RWPE1 (cell line): Measurements from ENCODE around the gene ARHGEF7.
A peak's percentile ranks its signal among the peaks of the same experiment; 100 is the strongest.
"Not testable (repeated sequence)": the region's sequence is repeated elsewhere in the genome, so short reads cannot be mapped to it uniquely, and the experiment has no call there.

Source experiments
- CTCF ChIA-PET: fragments of 350-600 bp; sonication (Branson Sonifier 250); formaldehyde crosslinking; extraction: SDS; loops from one replicate; lab custom pipeline; 2021; lab: Yijun Ruan, JAX
- POLR2A ChIA-PET: fragments of 400-600 bp; formaldehyde crosslinking; extraction: SDS; loops from one replicate; lab custom pipeline; 2020; ENCODE audit warnings: antibody characterized with exemption; ENCODE audit not compliant: low non-redundant PET; lab: Yijun Ruan, JAX
- DNase-seq: peaks from one replicate; pipeline ENCODE4 v3.0.0; 2012; ENCODE audit warnings: low spot score
- H3K27ac ChIP-seq: fragments of 450-650 bp; 2 replicates; pipeline ENCODE4 v1.5.1; 2017
- TF ChIP-seq, protein P1 (sequence below): fragments of 450-650 bp; conservative IDR thresholded peaks from 2 replicates; pipeline ENCODE4 v1.5.1; 2017; ENCODE audit warnings: low read depth, mild to moderate bottlenecking

Gene ARHGEF7

DNA sequence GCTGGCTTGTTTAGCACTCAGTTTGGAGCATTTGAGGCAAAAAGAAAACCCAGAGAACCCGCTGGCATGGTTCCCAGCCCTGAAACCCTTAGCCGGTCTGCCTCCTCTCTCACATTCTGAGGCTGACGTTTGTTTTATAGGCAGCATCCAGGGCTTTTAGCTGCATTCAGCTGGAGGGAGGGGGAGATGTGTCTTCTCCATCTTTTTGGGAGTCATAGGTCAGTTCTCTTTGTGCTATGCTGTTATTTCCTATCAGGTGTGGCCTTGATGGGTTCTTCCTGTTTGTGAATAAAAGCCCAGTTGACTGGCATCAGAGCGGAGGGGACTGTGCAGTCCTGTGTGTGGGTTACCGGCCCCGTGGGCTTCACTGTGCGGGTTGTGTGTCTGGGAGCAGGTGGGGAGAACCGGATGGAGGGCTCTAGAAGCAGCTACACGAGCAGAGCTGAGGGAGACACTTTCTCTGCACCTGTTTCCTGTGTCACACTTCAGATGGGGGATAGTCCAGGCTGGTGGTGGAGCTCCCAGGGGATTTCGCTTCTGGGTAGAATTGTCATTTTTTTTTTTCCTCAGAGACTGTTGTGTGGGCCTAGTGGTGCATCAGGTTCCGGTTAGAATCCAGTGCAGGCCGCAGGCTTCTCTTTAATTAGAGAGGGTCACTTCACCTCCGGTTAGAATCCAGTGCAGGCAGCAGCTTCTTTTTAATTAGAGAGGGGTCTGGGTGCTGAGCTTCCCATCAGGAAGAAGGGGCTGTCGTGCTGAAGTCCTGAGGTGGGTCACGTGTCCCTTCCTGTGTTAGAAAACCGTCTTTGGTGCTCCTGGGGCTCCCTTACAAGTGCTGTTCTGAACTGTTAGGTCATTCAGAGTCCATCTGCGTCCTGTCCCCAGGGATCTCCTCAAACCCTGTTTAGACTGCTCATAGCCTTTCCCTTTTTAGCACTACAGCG lies 69.6 kb downstream of the ARHGEF7 start:
- POLR2A ChIA-PET, result no interaction called here

DNA sequence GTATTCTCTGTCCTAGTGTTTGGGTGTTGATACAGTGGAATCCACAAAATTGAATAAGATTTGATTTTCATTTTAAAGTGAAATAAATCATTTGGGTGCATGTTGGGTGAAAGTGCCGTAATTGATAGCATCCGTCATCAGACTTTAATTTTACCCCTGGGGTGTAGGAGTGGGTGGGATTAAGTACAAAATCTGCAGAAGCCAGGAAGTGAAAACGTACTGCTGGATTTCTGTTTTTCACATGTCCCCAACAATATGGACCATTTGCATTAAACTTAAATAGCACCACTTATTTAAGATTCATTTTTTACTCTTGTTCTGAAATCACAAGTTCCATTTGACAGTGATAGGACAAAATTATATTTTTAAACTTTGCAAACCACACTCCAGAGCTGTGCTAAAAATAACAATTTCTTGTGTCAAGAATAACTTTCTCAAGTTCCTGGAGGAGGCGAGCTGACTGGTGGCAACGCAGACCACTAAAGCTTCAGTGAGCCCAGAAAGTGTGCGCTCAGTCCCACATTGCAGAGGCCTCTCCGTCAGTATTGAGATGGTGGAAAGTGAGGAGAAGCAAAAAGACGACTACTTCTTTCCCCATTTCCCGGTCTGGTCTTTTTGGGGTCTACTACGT lies 71.3 kb downstream of the ARHGEF7 start:
- ChIA-PET POLR2A (no interaction called here), CTCF (no interaction called here)
- DNase-seq, result no peak
- H3K27ac ChIP-seq, result no peak overlapping the region
- TF ChIP-seq, protein P1, sequence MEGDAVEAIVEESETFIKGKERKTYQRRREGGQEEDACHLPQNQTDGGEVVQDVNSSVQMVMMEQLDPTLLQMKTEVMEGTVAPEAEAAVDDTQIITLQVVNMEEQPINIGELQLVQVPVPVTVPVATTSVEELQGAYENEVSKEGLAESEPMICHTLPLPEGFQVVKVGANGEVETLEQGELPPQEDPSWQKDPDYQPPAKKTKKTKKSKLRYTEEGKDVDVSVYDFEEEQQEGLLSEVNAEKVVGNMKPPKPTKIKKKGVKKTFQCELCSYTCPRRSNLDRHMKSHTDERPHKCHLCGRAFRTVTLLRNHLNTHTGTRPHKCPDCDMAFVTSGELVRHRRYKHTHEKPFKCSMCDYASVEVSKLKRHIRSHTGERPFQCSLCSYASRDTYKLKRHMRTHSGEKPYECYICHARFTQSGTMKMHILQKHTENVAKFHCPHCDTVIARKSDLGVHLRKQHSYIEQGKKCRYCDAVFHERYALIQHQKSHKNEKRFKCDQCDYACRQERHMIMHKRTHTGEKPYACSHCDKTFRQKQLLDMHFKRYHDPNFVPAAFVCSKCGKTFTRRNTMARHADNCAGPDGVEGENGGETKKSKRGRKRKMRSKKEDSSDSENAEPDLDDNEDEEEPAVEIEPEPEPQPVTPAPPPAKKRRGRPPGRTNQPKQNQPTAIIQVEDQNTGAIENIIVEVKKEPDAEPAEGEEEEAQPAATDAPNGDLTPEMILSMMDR, result no peak

More for the DNA sequence above, 69.6 kb downstream of the ARHGEF7 start:
- no peak overlapping the region for H3K27ac ChIP-seq
- TF ChIP-seq, protein P1, result no peak
- CTCF ChIA-PET, result interaction anchor here (0.7 kb wide), 2 partner anchors 10 to 31 kb away, joined by 3 read pairs; no protein-coding TSS in a partner anchor
- no peak for DNase-seq

DNA sequence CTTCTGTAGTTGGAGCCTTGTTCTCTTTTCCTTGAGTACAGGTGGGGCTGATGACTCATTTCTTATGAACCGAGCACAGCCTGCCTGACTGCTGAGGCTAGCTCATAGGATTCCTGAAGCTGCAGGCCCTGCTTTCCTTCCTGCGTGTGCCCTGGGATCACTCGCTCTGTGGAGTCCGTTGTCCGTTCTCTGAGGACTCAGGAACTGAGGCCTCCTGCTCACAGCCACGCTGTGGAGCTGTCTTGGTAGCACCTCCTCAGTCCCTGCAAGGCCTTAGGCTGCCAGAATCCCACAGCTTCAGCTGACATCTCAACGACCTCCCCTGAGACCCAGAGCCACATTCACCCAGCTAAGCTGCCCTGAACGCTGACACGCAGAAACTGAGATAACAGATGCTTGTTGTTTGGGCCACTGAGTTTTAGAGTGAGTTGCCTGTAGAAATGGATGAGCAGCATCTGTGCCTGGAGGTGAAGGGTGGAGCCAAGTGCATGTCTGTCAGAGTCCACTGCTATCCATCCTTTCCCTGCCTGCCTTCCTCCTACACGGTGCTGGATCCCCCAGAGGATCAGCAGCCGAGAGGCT lies 72.9 kb downstream of the ARHGEF7 start:
- ChIA-PET CTCF (no interaction called here), POLR2A (interaction anchor here (0.6 kb wide), 1 partner anchor 32 kb away, joined by 4 read pairs; no protein-coding TSS in a partner anchor)
- DNase-seq, result peak; percentile 77
- peak overlapping the region; percentile 63 for H3K27ac ChIP-seq
- TF ChIP-seq, protein P1, result no peak

DNA sequence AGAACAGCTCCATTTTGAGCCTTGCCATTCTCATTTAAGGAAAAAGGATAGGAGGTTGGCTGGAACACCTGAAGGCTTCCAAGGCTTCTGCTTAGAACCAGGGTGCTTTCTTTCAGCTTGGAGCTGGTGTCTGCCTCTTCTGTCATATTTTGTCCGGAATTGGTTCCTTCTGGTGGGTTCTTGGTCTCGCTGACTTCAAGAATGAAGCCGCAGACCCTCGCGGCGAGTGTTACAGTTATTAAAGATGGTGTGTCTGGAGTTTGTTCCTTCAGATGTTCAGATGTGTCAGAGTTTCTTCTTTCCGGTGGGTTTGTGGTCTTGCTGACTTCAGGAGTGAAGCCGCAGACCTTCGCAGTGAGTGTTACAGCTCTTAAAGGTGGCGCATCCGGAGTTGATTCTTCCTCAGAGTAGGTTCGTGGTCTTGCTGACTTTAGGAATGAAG lies 74.0 kb downstream of the ARHGEF7 start:
- DNase-seq, H3K27ac ChIP-seq, POLR2A ChIA-PET: not testable (repeated sequence)
- CTCF ChIA-PET, result interaction anchor here (0.6 kb wide), 2 partner anchors 27 to 122 kb away, joined by 3 to 8 read pairs; no protein-coding TSS in a partner anchor

DNA sequence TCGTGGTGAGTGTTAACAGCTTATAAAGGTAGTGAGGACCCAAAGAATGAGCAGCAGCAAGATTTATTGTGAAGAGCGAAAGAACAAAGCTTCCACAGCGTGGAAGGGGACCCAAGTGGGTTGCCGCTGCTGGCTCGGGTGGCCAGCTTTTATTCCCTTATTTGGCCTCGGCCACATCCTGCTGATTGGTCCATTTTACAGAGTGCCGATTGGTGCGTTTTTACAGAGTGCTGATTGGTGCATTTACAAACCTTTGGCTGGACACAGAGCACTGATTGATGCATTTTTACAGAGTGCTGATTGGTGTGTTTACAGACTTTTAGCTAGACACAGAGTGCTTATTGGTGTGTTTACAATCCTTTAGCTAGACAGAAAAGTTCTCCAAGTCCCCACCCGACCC lies 74.4 kb downstream of the ARHGEF7 start:
- CTCF ChIA-PET, result interaction anchor here (0.6 kb wide), 1 partner anchor 26 kb away, joined by 8 read pairs; no protein-coding TSS in a partner anchor
- DNase-seq, H3K27ac ChIP-seq, POLR2A ChIA-PET: not testable (repeated sequence)

DNA sequence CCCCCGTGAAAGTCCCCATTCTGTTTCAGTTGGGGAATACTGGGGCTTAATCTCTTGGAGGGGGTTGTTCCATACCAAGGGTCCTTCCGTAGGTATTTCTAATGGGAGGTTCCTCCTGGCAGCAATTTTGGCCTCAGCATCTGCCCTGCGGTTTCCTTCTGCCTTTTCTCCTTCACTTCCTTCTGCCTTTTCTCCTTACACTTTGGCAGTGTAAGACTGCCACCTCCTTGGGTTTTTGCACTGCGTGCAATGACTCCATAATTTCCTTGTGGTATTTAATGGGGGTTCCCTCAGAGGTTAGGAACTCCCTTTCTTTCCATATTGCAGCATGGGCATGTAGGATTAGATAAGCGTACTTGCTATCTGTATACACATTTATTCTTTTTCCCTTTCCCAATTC lies 78.1 kb downstream of the ARHGEF7 start:
- CTCF ChIA-PET, result not testable (repeated sequence)

DNA sequence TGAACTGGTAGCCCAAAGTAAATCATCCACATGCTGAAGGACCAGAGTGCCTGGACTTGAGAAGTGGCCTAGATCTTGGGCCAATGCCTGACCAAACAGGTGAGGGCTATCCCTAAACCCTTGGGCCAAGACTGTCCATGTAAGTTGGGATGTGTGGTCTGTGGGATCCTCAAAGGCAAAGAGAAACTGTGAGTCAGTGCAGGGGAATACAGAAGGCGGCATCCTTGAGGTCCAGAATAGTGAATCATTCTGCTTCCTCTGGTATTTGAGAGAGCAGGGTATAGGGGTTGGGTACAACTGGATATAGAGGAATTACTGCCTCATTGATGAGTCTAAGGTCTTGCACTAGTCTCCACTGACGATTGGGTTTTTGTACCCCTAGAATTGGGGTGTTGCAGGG lies 79.5 kb downstream of the ARHGEF7 start:
- peak; percentile 37 for DNase-seq
- CTCF ChIA-PET, result interaction anchor here (0.6 kb wide), 1 partner anchor 29 kb away, joined by 3 read pairs; no protein-coding TSS in a partner anchor

More for the DNA sequence above, 78.1 kb downstream of the ARHGEF7 start:
- POLR2A ChIA-PET, H3K27ac ChIP-seq, DNase-seq: not testable (repeated sequence)

DNA sequence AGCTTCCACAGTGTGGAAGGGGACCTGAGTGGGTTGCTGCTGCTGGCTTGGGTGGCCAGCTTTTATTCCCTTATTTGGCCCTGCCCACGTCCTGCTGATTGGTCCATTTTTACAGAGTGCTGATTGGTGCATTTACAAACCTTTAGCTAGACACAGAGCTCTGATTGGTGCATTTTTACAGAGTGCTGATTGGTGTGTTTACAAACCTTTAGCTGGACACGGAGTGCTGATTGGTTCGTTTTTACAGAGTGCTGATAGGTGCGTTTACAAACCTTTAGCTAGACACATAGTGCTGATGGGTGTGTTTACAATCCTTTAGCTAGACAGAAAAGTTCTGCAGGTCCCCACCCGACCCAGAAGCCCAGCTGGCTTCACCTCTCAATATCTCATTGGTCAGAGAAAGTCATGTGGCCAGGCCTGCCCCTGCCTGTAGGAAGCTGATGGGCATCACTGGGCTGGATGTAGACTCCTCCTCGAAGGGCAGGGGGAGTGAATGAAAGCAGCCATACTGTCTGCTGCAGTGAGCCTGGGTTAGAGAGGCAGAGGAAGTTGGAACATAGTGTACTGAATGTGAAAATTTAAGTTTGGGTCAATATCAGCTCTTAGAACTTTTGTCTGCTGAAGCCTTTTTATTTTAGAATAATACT lies 83.7 kb downstream of the ARHGEF7 start:
- H3K27ac ChIP-seq, CTCF ChIA-PET, POLR2A ChIA-PET, DNase-seq: not testable (repeated sequence)

More for the DNA sequence above, 79.5 kb downstream of the ARHGEF7 start:
- H3K27ac ChIP-seq, POLR2A ChIA-PET: not testable (repeated sequence)
